Lower leg skin (tissue), 4 donors: ENCODE results near the gene RET. TPM values are rescaled to one million over a fixed set of nuclear protein-coding genes. Genes with fewer than 3 reads are reported as not detected.

Experiments used
- DNase-seq, 2 donors: peaks; one replicate each; pipeline ENCODE4 v3.0.0-alpha.2; 2019; ENCODE audit warnings: low spot score in 2 of 2
- H3K4me3 ChIP-seq: fragments of 200-600 bp; sonication (generic); 2 replicates; pipeline ENCODE4 v1.5.1; 2017; ENCODE audit warnings: mild to moderate bottlenecking, low read depth; ENCODE audit not compliant: poor library complexity, severe bottlenecking
- CTCF ChIP-seq, 3 donors: fragments of 450-650 bp; IDR thresholded peaks; one replicate each; pipeline ENCODE4 v1.5.1; 2016; ENCODE audit warnings: antibody characterized with exemption in 3 of 3, mild to moderate bottlenecking in 3 of 3, moderate library complexity in 2 of 3
- POLR2A ChIP-seq, 2 donors: fragments of 450-650 bp; IDR thresholded peaks; one replicate each; pipeline ENCODE4 v1.6.1; 2016 to 2017; ENCODE audit warnings: antibody characterized with exemption in 2 of 2, mild to moderate bottlenecking in 1 of 2, moderate library complexity in 1 of 2
- WGBS, 2 donors: methylation state at CpG; one replicate each; pipeline ENCODE4 v1.1.5; 2018; 5-methylcytosine and 5-hydroxymethylcytosine counted together
- intact Hi-C: fragments of 100-400 bp; cut with DNase I; formaldehyde crosslinking; loops from one replicate; pipeline ENCODE4 v1.15.0; 2023; ENCODE audit warnings: low total_unique reads
- total RNA-seq, 4 donors: library from RNA; depleted of rRNA; stranded (reverse); fragments of >200 nt; gene quantifications; one replicate each; pipeline ENCODE4 v1.1.0, GENCODE V29; 2016

The RET gene
- total RNA-seq, 4 donors from 2014 or later: 0.04 to 1.3 (median 0.87) TPM

GRCh38 chr10:43156590-43157341, 79.9 kb downstream of the RET start:
- no peak for DNase-seq
- no peak overlapping the region for H3K4me3 ChIP-seq
- 73 to 74% methylated on average over 9 of the region's 9 CpGs for WGBS, 2 donors
- TF ChIP-seq POLR2A (IDR thresholded peaks at IDR 0.05) (no peak), CTCF (IDR thresholded peaks at IDR 0.05) (no peak)
- intact Hi-C loops: no loop called here

GRCh38 chr10:43158636-43159035, 81.8 kb downstream of the RET start:
- DNase-seq: no peak
- TF ChIP-seq CTCF (IDR thresholded peaks at IDR 0.05) (no peak), POLR2A (IDR thresholded peaks at IDR 0.05) (no peak)
- no peak overlapping the region for H3K4me3 ChIP-seq
- intact Hi-C loops: no loop called here
- 92 to 96% methylated on average over 6 of the region's 6 CpGs for WGBS, 2 donors

GRCh38 chr10:43160046-43160920, 83.4 kb downstream of the RET start:
- WGBS, 2 donors: 72 to 74% methylated on average over 1 of the region's 1 CpG
- TF ChIP-seq CTCF (IDR thresholded peaks at IDR 0.05) (no peak), POLR2A (IDR thresholded peaks at IDR 0.05) (no peak)
- DNase-seq: no peak
- H3K4me3 ChIP-seq: no peak overlapping the region
- intact Hi-C loops: no loop called here

- H3K4me3 ChIP-seq: no peak overlapping the region
- TF ChIP-seq POLR2A (IDR thresholded peaks at IDR 0.05) (no peak), CTCF (IDR thresholded peaks at IDR 0.05) (no peak)
- WGBS, 2 donors: 82 to 89% methylated on average over 2 of the region's 2 CpGs
- intact Hi-C loops: no loop called here
- no peak for DNase-seq
Observed at GRCh38 chr10:43160921-43161255, 84.0 kb downstream of the RET start.

- DNase-seq: no peak
- H3K4me3 ChIP-seq: no peak overlapping the region
- WGBS, 2 donors: 90 to 100% methylated on average over 1 of the region's 1 CpG
- TF ChIP-seq POLR2A (IDR thresholded peaks at IDR 0.05) (no peak), CTCF (IDR thresholded peaks at IDR 0.05) (no peak)
- intact Hi-C loops: no loop called here
Observed at GRCh38 chr10:43162604-43163003, 85.7 kb downstream of the RET start.
